Gastrocnemius medialis (tissue), 4 donors: ENCODE results near the gene UBE3A. TPM values are rescaled to one million over a fixed set of nuclear protein-coding genes. Genes with fewer than 3 reads are reported as not detected.

Source experiments
- ATAC-seq, 2 donors: fragments of 150-250 bp; one replicate each; pipeline ENCODE4 v1.9.1; 2016
- DNase-seq, 2 donors: peaks; one replicate each; pipeline ENCODE4 v3.0.0-alpha.2; 2019
- H3K27ac ChIP-seq, 4 donors: fragments of 200-600 bp; sonication (generic); 1 replicate in 1 of 4; 2 replicates in 3 of 4; pipeline ENCODE4 v1.5.1; 2016 to 2018; ENCODE audit warnings: mild to moderate bottlenecking in 2 of 4, moderate library complexity in 1 of 4
- H3K27me3 ChIP-seq, 3 donors: fragments of 200-600 bp; sonication (generic) in 2 of 3; 1 replicate in 1 of 3; 2 replicates in 2 of 3; pipeline versions ENCODE4 v1.5.1 to v1.6.0; 2016 to 2019; ENCODE audit warnings: mild to moderate bottlenecking in 1 of 3, moderate library complexity in 1 of 3
- H3K36me3 ChIP-seq, 2 donors: fragments of 200-600 bp; sonication (generic) in 1 of 2; one replicate each; pipeline ENCODE4 v1.5.1; 2017 to 2018
- H3K4me1 ChIP-seq, 2 donors: fragments of 200-600 bp; sonication (generic) in 1 of 2; one replicate each; pipeline ENCODE4 v1.5.1; 2016 to 2017; ENCODE audit warnings: mild to moderate bottlenecking in 2 of 2
- H3K4me3 ChIP-seq, 4 donors: fragments of 200-600 bp; sonication (generic) in 3 of 4; 1 replicate in 1 of 4; 2 replicates in 3 of 4; pipeline ENCODE4 v1.5.1; 2016 to 2019; ENCODE audit warnings: mild to moderate bottlenecking in 2 of 4
- H3K9me3 ChIP-seq, 3 donors: fragments of 200-600 bp; sonication (generic) in 2 of 3; 1 replicate in 1 of 3; 2 replicates in 2 of 3; pipeline ENCODE4 v1.5.1; 2016 to 2019
- CTCF ChIP-seq, 5 experiments: fragments of 450-650 bp in 3 of 5; fragments of 200-600 bp in 2 of 5; sonication (generic) in 2 of 5; IDR thresholded peaks in 4 of 5; conservative IDR thresholded peaks in 1 of 5; 1 replicate in 4 of 5; 2 replicates in 1 of 5; pipeline ENCODE4 v1.5.1; 2016 to 2019; ENCODE audit warnings: antibody characterized with exemption in 5 of 5, mild to moderate bottlenecking in 3 of 5, moderate library complexity in 3 of 5
- POLR2A ChIP-seq, 2 donors: fragments of 450-650 bp; IDR thresholded peaks; one replicate each; pipeline ENCODE4 v1.6.1; 2017; ENCODE audit warnings: antibody characterized with exemption in 2 of 2, mild to moderate bottlenecking in 2 of 2, moderate library complexity in 2 of 2
- in situ Hi-C, 4 donors: fragments of 200-750 bp; cut with MboI; loops; one replicate each; pipeline versions ENCODE4 v1.15.0 to v1.8.0; 2017; ENCODE audit warnings: low sequenced_read_pairs in 4 of 4
- intact Hi-C: fragments of 100-400 bp; cut with DNase I; formaldehyde crosslinking; loops from one replicate; pipeline ENCODE4 v1.15.1; 2023; ENCODE audit warnings: low total_unique reads
- total RNA-seq, 4 donors: library from RNA; depleted of rRNA; stranded (reverse); fragments of >200 nt; gene quantifications; one replicate each; pipeline versions ENCODE4 v1.1.0 to v1.2.3, GENCODE V29; 2016

The UBE3A gene
- total RNA-seq, 4 donors from 2014 or later: 107 to 154 (median 130) TPM

- intact Hi-C loops (no loop called here), in situ Hi-C loops (loop anchor here in 2 of 4 donors (10.0 kb wide), 2 partner anchors 87 to 297 kb away; no protein-coding TSS in a partner anchor)
- Histone ChIP-seq H3K4me1 (peaks cover 84 to 86% of the 10 kb centered on the region in 2 donors), H3K27me3 (no peaks in the 10 kb centered on the region), H3K9me3 (no peaks in the 10 kb centered on the region), H3K27ac (peak overlapping the region in 3 of 4 donors; percentile 10 to 60 (median 53)), H3K36me3 (no peaks in the 10 kb centered on the region), H3K4me3 (no peak overlapping the region)
- TF ChIP-seq CTCF (IDR thresholded peaks at IDR 0.05 in 4 of 5, conservative IDR thresholded peaks at IDR 0.05 in 1 of 5) (no peak), POLR2A (IDR thresholded peaks at IDR 0.05) (no peak)
- ATAC-seq (no peak), DNase-seq (no peak)
Measured at GRCh38 chr15:25431836-25432561, 6.8 kb downstream of the UBE3A start.

GRCh38 chr15:25427861-25428260 lies 11.0 kb downstream of the UBE3A start:
- Histone ChIP-seq H3K27me3 (no peaks in the 10 kb centered on the region), H3K36me3 (no peaks in the 10 kb centered on the region), H3K27ac (no peak overlapping the region), H3K4me1 (peaks cover 72 to 76% of the 10 kb centered on the region in 2 donors), H3K9me3 (no peaks in the 10 kb centered on the region), H3K4me3 (no peak overlapping the region)
- no peak for TF ChIP-seq CTCF (IDR thresholded peaks at IDR 0.05 in 4 of 5, conservative IDR thresholded peaks at IDR 0.05 in 1 of 5)
- TF ChIP-seq POLR2A (IDR thresholded peaks at IDR 0.05): no peak
- ATAC-seq: no peak
- in situ Hi-C loops (no loop called here), intact Hi-C loops (no loop called here)
- no peak for DNase-seq

GRCh38 chr15:25426896-25427610 lies 11.8 kb downstream of the UBE3A start:
- in situ Hi-C loops (no loop called here), intact Hi-C loops (no loop called here)
- H3K27me3 ChIP-seq: no peaks in the 10 kb centered on the region
- H3K27ac ChIP-seq: peak overlapping the region in 2 of 4 donors; percentile 21 to 53
- H3K36me3 ChIP-seq: no peaks in the 10 kb centered on the region
- ATAC-seq: no peak
- no peak overlapping the region for H3K4me3 ChIP-seq
- no peak for DNase-seq
- H3K4me1 ChIP-seq: peaks cover 64 to 73% of the 10 kb centered on the region in 2 donors
- TF ChIP-seq POLR2A (IDR thresholded peaks at IDR 0.05) (no peak), CTCF (IDR thresholded peaks at IDR 0.05 in 4 of 5, conservative IDR thresholded peaks at IDR 0.05 in 1 of 5) (no peak)
- no peaks in the 10 kb centered on the region for H3K9me3 ChIP-seq

- no peak for TF ChIP-seq CTCF (IDR thresholded peaks at IDR 0.05 in 4 of 5, conservative IDR thresholded peaks at IDR 0.05 in 1 of 5)
- no peak for TF ChIP-seq POLR2A (IDR thresholded peaks at IDR 0.05)
- intact Hi-C loops: loop anchor here (2.0 kb wide), 1 partner anchor 37 kb away; no protein-coding TSS in a partner anchor
Measured at GRCh38 chr15:25424073-25424472, 14.8 kb downstream of the UBE3A start.

More at GRCh38 chr15:25424073-25424472, 14.8 kb downstream of the UBE3A start:
- no peak overlapping the region for H3K4me3 ChIP-seq
- in situ Hi-C loops: no loop called here
- peaks cover 46 to 50% of the 10 kb centered on the region in 2 donors for H3K4me1 ChIP-seq
- H3K27me3 ChIP-seq: no peaks in the 10 kb centered on the region
- ATAC-seq: no peak
- DNase-seq: no peak
- H3K27ac ChIP-seq: peak overlapping the region in 1 of 4 donors; percentile 36
- no peaks in the 10 kb centered on the region for H3K9me3 ChIP-seq
- no peaks in the 10 kb centered on the region for H3K36me3 ChIP-seq
